ENCODE results near the gene RER1. TPM values are rescaled to one million over a fixed set of nuclear protein-coding genes. Genes with fewer than 3 reads are reported as not detected.

Gene RER1
- total RNA-seq, 1 donor from 2014 or later, result 49.6 TPM

GRCh38 chr1:2350911-2351655, 40.6 kb upstream of the RER1 start:
- intact Hi-C loops (cut with DNase I), result no loop called here
- Histone ChIP-seq H3K4me3 (no peak overlapping the region), H3K27me3 (no peaks in the 10 kb centered on the region), H3K9me3 (no peaks in the 10 kb centered on the region), H3K27ac (no peak overlapping the region), H3K36me3 (no peaks in the 10 kb centered on the region), H3K4me1 (no peaks in the 10 kb centered on the region)
- DNase-seq (ENCODE audit: extremely low spot score in 2 of 2), result no peak
- TF ChIP-seq POLR2AphosphoS5 (IDR thresholded peaks at IDR 0.05; ENCODE audit: insufficient read depth in 1 of 2, low read depth in 1 of 2), result no peak
- no peak for TF ChIP-seq POLR2A (IDR thresholded peaks at IDR 0.05)
- TF ChIP-seq CTCF (IDR thresholded peaks at IDR 0.05), result no peak

DNA sequence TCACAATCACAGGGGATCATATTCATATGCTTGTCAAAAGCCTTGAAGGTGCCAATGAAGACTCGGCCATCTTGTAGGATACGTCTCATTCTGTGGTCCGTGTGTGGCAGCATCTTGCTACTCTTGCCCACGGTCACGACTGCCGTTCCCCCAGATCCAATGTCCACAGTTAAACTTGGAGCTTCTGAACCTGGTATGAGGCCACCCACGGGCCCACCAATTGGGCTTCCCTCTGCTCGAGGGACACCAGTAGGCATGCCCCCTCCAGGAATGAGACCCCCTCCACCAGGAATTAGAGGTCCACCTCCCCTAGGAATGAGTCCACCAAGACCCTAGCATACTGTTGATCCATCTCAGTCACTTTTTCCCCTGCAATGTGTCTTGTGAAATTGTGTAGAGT, 39.9 kb upstream of the RER1 start:
- no peak for DNase-seq (ENCODE audit: extremely low spot score in 2 of 2)
- Histone ChIP-seq H3K36me3 (no peaks in the 10 kb centered on the region), H3K27me3 (no peaks in the 10 kb centered on the region), H3K27ac (no peak overlapping the region), H3K4me1 (no peaks in the 10 kb centered on the region), H3K9me3 (no peaks in the 10 kb centered on the region), H3K4me3 (no peak overlapping the region)
- TF ChIP-seq POLR2A (IDR thresholded peaks at IDR 0.05), result no peak
- TF ChIP-seq CTCF (IDR thresholded peaks at IDR 0.05), result no peak
- TF ChIP-seq POLR2AphosphoS5 (IDR thresholded peaks at IDR 0.05; ENCODE audit: insufficient read depth in 1 of 2, low read depth in 1 of 2), result no peak
- intact Hi-C loops (cut with DNase I), result no loop called here

DNA sequence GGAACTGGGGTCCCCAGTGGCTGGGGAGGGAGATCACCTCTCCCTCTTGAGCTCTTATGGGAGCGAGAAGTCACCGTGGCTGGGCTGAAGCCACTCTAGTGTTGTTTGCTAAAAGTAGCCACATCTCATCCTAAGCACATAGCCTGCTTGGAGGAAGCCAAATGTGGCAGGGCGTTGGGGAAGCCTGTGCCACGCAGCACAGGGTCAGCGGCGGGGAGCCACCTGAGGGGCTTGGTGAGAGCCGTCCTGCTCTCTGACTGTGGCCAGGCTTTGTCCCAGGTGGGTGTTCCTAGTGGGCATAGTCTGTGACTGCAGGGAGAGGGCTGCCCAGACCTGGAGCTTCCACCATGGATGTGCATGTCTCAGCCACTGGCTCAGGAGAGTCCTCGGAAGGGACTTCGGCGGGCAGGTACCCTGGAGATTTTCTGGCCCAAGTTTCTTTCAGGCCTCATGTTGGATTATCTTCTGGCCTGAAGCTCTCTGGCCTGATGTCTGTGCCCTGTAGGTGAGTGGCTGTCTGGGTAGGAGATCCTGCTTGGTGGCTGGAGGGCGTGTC, 39.2 kb upstream of the RER1 start:
- intact Hi-C loops (cut with DNase I), result no loop called here
- no peaks in the 10 kb centered on the region for H3K9me3 ChIP-seq
- no peaks in the 10 kb centered on the region for H3K36me3 ChIP-seq
- H3K4me1 ChIP-seq, result no peaks in the 10 kb centered on the region
- DNase-seq (ENCODE audit: extremely low spot score in 2 of 2), result no peak
- no peak overlapping the region for H3K27ac ChIP-seq
- TF ChIP-seq POLR2A (IDR thresholded peaks at IDR 0.05), result no peak
- TF ChIP-seq POLR2AphosphoS5 (IDR thresholded peaks at IDR 0.05; ENCODE audit: insufficient read depth in 1 of 2, low read depth in 1 of 2), result no peak
- TF ChIP-seq CTCF (IDR thresholded peaks at IDR 0.05), result no peak
- H3K4me3 ChIP-seq, result no peak overlapping the region
- H3K27me3 ChIP-seq, result no peaks in the 10 kb centered on the region

GRCh38 chr1:2352897-2353550, 38.6 kb upstream of the RER1 start:
- no peak overlapping the region for H3K4me3 ChIP-seq
- no peaks in the 10 kb centered on the region for H3K27me3 ChIP-seq
- DNase-seq (ENCODE audit: extremely low spot score in 2 of 2), result no peak
- H3K9me3 ChIP-seq, result no peaks in the 10 kb centered on the region
- H3K27ac ChIP-seq, result no peak overlapping the region
- TF ChIP-seq CTCF (IDR thresholded peaks at IDR 0.05), result no peak
- TF ChIP-seq POLR2AphosphoS5 (IDR thresholded peaks at IDR 0.05; ENCODE audit: insufficient read depth in 1 of 2, low read depth in 1 of 2), result no peak
- TF ChIP-seq POLR2A (IDR thresholded peaks at IDR 0.05), result no peak
- no peaks in the 10 kb centered on the region for H3K4me1 ChIP-seq
- no peaks in the 10 kb centered on the region for H3K36me3 ChIP-seq
- intact Hi-C loops (cut with DNase I), result no loop called here

Measured in vagina (tissue), 2 donors.